GM12878 (cell line): ENCODE data around the gene PLET1. TPM values are rescaled to one million over a fixed set of nuclear protein-coding genes. Genes with fewer than 3 reads are reported as not detected.

Source experiments
- ATAC-seq: fragments of 200-7000 bp; cut with Tn5 transposase; 3 replicates; pipeline ENCODE4 v1.9.1; 2020; ENCODE audit warnings: mild to moderate bottlenecking, moderate library complexity
- BruUV-seq: library from RNA; stranded (reverse); fragments of 400-500 nt; replicated peaks from 2 replicates; lab custom pipeline; 2021; lab: Mats Ljungman, UMichigan
- CTCF ChIA-PET: fragments of 300-600 bp; sonication (Branson Sonifier 250); formaldehyde crosslinking; extraction: SDS; loops from one replicate; lab custom pipeline; 2021; ENCODE audit warnings: inconsistent platforms; lab: Yijun Ruan, JAX
- POLR2A ChIA-PET: fragments of 350-600 bp; formaldehyde crosslinking; extraction: SDS; loops from one replicate; lab custom pipeline; 2021; ENCODE audit warnings: inconsistent platforms; lab: Charles Lee
- RAD21 ChIA-PET: fragments of 300-600 bp; sonication (Branson Sonifier 250); formaldehyde crosslinking; loops from one replicate; lab custom pipeline; 2023; ENCODE audit warnings: antibody characterized with exemption; ENCODE audit not compliant: unreplicated experiment; lab: Charles Lee
- SMC1A ChIA-PET: fragments of 300-600 bp; sonication (Branson Sonifier 250); formaldehyde crosslinking; loops from one replicate; lab custom pipeline; 2023; ENCODE audit not compliant: unreplicated experiment, uncharacterized antibody; lab: Charles Lee
- DNase-seq: peaks from one replicate; pipeline ENCODE4 v3.0.0-alpha.2; 2011; ENCODE audit warnings: low read depth, low spot score
- FAIRE-seq: peaks from 3 replicates; lab custom pipeline; 2011; peaks lifted over from hg19 to GRCh38; lab: Jason Lieb, UNC
- H2AFZ ChIP-seq: 2 replicates; pipeline ENCODE4 v1.6.0; 2011; ENCODE audit warnings: low read depth, low read length, control low read depth; ENCODE audit not compliant: control insufficient read depth
- H3K27ac ChIP-seq: 2 replicates; pipeline ENCODE4 v1.5.1; 2011; ENCODE audit warnings: control low read depth; ENCODE audit not compliant: control insufficient read depth, insufficient read depth
- H3K27me3 ChIP-seq, 2 experiments: replicated peaks in 1 of 2; 2 replicates each; pipeline versions ENCODE4 v1.6.0 to v1.6.1; 2011; ENCODE audit warnings: low read length in 1 of 2; ENCODE audit not compliant: control insufficient read depth in 2 of 2, insufficient read depth in 2 of 2
- H3K36me3 ChIP-seq, 2 experiments: 2 replicates each; pipeline ENCODE4 v1.5.1; 2011; ENCODE audit warnings: low read length in 1 of 2; ENCODE audit not compliant: control insufficient read depth in 2 of 2, insufficient read depth in 2 of 2
- H3K4me1 ChIP-seq: 2 replicates; pipeline ENCODE4 v1.6.1; 2011; ENCODE audit warnings: mild to moderate bottlenecking, low read length, moderate library complexity, mixed read lengths; ENCODE audit not compliant: control insufficient read depth, insufficient read depth
- H3K4me2 ChIP-seq: 2 replicates; pipeline ENCODE4 v1.6.0; 2011; ENCODE audit warnings: control low read depth; ENCODE audit not compliant: control insufficient read depth, insufficient read depth
- H3K4me3 ChIP-seq: fragments of 200-600 bp; sonication (generic); 2 replicates; pipeline ENCODE4 v1.5.1; 2016
- H3K79me2 ChIP-seq: 2 replicates; pipeline ENCODE4 v1.6.0; 2011; ENCODE audit warnings: low read length; ENCODE audit not compliant: control insufficient read depth, insufficient read depth
- H3K9ac ChIP-seq: 2 replicates; pipeline ENCODE4 v1.8.0; 2011; ENCODE audit warnings: low read length, control low read depth, mixed read lengths; ENCODE audit not compliant: control insufficient read depth, insufficient read depth
- H3K9me3 ChIP-seq: replicated peaks from 3 replicates; pipeline ENCODE4 v1.5.1; 2011; ENCODE audit warnings: mild to moderate bottlenecking, low read length; ENCODE audit not compliant: control insufficient read depth, insufficient read depth
- H4K20me1 ChIP-seq: 2 replicates; pipeline ENCODE4 v1.6.0; 2011; ENCODE audit not compliant: control insufficient read depth, insufficient read depth
- ELK1 ChIP-seq: IDR thresholded peaks from 2 replicates; pipeline ENCODE4 v1.6.1; 2012; ENCODE audit warnings: low read depth, low read length, improper control_type of control experiment
- IRF4 ChIP-seq: IDR thresholded peaks from 2 replicates; pipeline ENCODE4 v1.6.1; 2011; ENCODE audit warnings: low read depth, low read length
- KLF5 ChIP-seq: fragments of 450-650 bp; IDR thresholded peaks from 2 replicates; pipeline ENCODE4 v1.6.1; 2014; ENCODE audit warnings: mild to moderate bottlenecking; ENCODE audit not compliant: partially characterized antibody
- LARP7 ChIP-seq: fragments of 450-650 bp; IDR thresholded peaks from 2 replicates; pipeline ENCODE4 v1.6.1; 2017; ENCODE audit warnings: mild to moderate bottlenecking
- MAX ChIP-seq: IDR thresholded peaks from 2 replicates; pipeline ENCODE4 v1.6.1; 2012; ENCODE audit warnings: low read depth, low read length, improper control_type of control experiment
- MEF2B ChIP-seq: fragments of 450-650 bp; IDR thresholded peaks from 2 replicates; pipeline ENCODE4 v1.6.1; 2018; ENCODE audit warnings: mild to moderate bottlenecking, moderate library complexity; ENCODE audit not compliant: partially characterized antibody, poor library complexity, severe bottlenecking
- SMARCA5 ChIP-seq: fragments of 450-650 bp; IDR thresholded peaks from 2 replicates; pipeline ENCODE4 v1.6.1; 2017; ENCODE audit warnings: mild to moderate bottlenecking
- SPI1 ChIP-seq: IDR thresholded peaks from 2 replicates; pipeline ENCODE4 v1.6.1; 2011; ENCODE audit warnings: low read depth, mild to moderate bottlenecking, low read length, moderate library complexity, borderline replicate concordance; ENCODE audit not compliant: insufficient read depth
- USF2 ChIP-seq: IDR thresholded peaks from 2 replicates; pipeline ENCODE4 v1.6.1; 2011; ENCODE audit warnings: low read depth, low read length, improper control_type of control experiment, borderline replicate concordance
- ZNF274 ChIP-seq: IDR thresholded peaks from one replicate; pipeline ENCODE4 v1.8.0; 2011; ENCODE audit not compliant: insufficient read length, insufficient read depth
- ZZZ3 ChIP-seq: IDR thresholded peaks from 2 replicates; pipeline ENCODE4 v1.6.1; 2011; ENCODE audit warnings: low read depth; ENCODE audit not compliant: control insufficient read depth, insufficient read length
- WGBS: methylation state at CpG from one replicate; pipeline ENCODE4 v1.1.6; 2016; ENCODE audit warnings: low lambda C conversion rate; ENCODE audit not compliant: insufficient replicate concordance, insufficient coverage; ENCODE audit errors: missing lambda C conversion rate; 5-methylcytosine and 5-hydroxymethylcytosine counted together
- in situ Hi-C: fragments of 300-500 bp; cut with MboI; formaldehyde crosslinking; loops from 9 replicates; pipeline ENCODE4 v1.14.3; 2018; ENCODE audit warnings: mixed read lengths
- intact Hi-C: fragments of 100-400 bp; cut with micrococcal nuclease; formaldehyde crosslinking; loops from one replicate; pipeline ENCODE4 v1.14.2; 2022; ENCODE audit not compliant: unreplicated experiment
- polyA plus RNA-seq, 11 experiments: library from polyadenylated mRNA; depleted of rRNA in 4 of 11; unstranded in 6 of 11; stranded (reverse) in 5 of 11; fragments of >200 nt; fragmentation: Nextera tagmentation in 4 of 11; fragmentation: Illumina TruSeq in 1 of 11; extraction: Ambion mirVana in 4 of 11; extraction: Trizol in 1 of 11; gene quantifications; 1 replicate in 1 of 11; 2 replicates in 10 of 11; pipeline versions ENCODE4 v1.2.1 to v1.2.3, GENCODE V29; 2011 to 2016; ENCODE audit warnings: inconsistent platforms in 2 of 11, missing spikeins in 2 of 11, low read depth in 1 of 11
- total RNA-seq, 4 experiments: library from RNA; depleted of rRNA in 3 of 4; stranded (reverse); fragments of >200 nt in 3 of 4; fragmentation: Illumina TruSeq in 1 of 4; extraction: Trizol in 1 of 4; gene quantifications; 2 replicates each; pipeline versions ENCODE4 v1.2.1 to v1.2.3, GENCODE V29; 2013 to 2021

PLET1 gene
- total and polyA plus RNA-seq, 10 of the 15 experiments (the other 5 are each of a cell fraction or from before 2014, with no cell fraction given) = not detected

DNA sequence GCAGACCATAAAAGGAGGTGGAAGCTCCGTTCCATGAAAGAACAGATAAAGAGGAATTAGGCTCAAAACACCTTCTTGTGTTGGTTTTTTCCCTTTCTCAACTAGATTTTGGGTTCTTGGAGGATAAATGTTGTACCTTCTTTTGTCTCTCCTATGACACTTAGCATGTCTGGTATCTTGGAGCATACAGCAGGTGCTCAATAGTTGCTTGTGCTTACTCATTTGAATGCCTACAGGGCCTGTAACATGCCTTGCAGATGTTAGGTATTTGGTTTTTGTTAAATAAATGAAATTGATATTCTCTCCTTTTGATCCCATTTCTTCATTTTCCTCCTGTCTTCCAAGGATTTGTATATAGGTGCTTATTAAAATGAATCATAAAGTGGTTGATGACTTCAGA lies 16.4 kb upstream of the PLET1 start:
- Histone ChIP-seq H3K27ac (no peak overlapping the region), H3K4me1 (no peaks in the 10 kb centered on the region), H3K36me3 (no peaks in the 10 kb centered on the region), H3K79me2 (no peaks in the 10 kb centered on the region), H2AFZ (no peak overlapping the region), H3K27me3 (no peaks in the 10 kb centered on the region), H3K4me2 (no peak overlapping the region), H3K4me3 (no peak overlapping the region), H3K9me3 (no peaks in the 10 kb centered on the region), H3K9ac (no peak overlapping the region), H4K20me1 (no peaks in the 10 kb centered on the region)
- in situ Hi-C loops = loop anchor here (5.0 to 10.0 kb wide), 2 partner anchors 55 to 342 kb away; partner anchors contain the start of gene DIXDC1
- POLR2A ChIA-PET = no interaction called here
- 40% methylated on average over 1 of the region's 1 CpG for WGBS
- BruUV-seq = no TSS peak
- CTCF ChIA-PET = interaction anchor here (0.6 to 8.3 kb wide), 3 partner anchors 163 to 509 kb away, joined by 3 to 121 read pairs (median 3); no protein-coding TSS in a partner anchor
- intact Hi-C loops = no loop called here
- no peak for FAIRE-seq
- DNase-seq = no peak
- SMC1A ChIA-PET = interaction anchor here (8.4 kb wide), 1 partner anchor 55 kb away, joined by 161 read pairs; the partner anchor contains the start of gene PTS
- TF ChIP-seq IRF4 (no peak), LARP7 (no peak), MAX (no peak), SMARCA5 (no peak)
- RAD21 ChIA-PET = no interaction called here
- ATAC-seq = no peak

- CTCF ChIA-PET = interaction anchor here (0.7 to 2.5 kb wide), 4 partner anchors 53 to 164 kb away, joined by 3 to 14 read pairs (median 4); no protein-coding TSS in a partner anchor
- no peak for DNase-seq
- Histone ChIP-seq H3K9ac (no peak overlapping the region), H3K27me3 (no peaks in the 10 kb centered on the region), H3K27ac (no peak overlapping the region), H3K9me3 (no peaks in the 10 kb centered on the region), H3K4me1 (no peaks in the 10 kb centered on the region), H2AFZ (no peak overlapping the region), H4K20me1 (no peaks in the 10 kb centered on the region), H3K4me3 (no peak overlapping the region), H3K79me2 (no peaks in the 10 kb centered on the region), H3K4me2 (no peak overlapping the region), H3K36me3 (no peaks in the 10 kb centered on the region)
- intact Hi-C loops = no loop called here
- BruUV-seq = no TSS peak
- SMC1A ChIA-PET = interaction anchor here (0.9 to 1.5 kb wide), 3 partner anchors 9 to 51 kb away, joined by 4 to 5 read pairs (median 4); no protein-coding TSS in a partner anchor
- in situ Hi-C loops = loop anchor here (10.0 kb wide), 1 partner anchor 339 kb away; the partner anchor contains the start of gene DIXDC1
- no peak for FAIRE-seq
- POLR2A ChIA-PET = interaction anchor here (0.7 to 1.5 kb wide), 2 partner anchors 42 to 48 kb away, joined by 4 to 8 read pairs; partner anchors contain the start of gene PTS
- WGBS = 67% methylated on average over 7 of the region's 7 CpGs
- ATAC-seq = no peak
- RAD21 ChIA-PET = interaction anchor here (0.5 kb wide), 1 partner anchor 343 kb away, joined by 3 read pairs; no protein-coding TSS in a partner anchor
- TF ChIP-seq USF2 (no peak), ELK1 (no peak), SPI1 (no peak), ZNF274 (no peak), MEF2B (no peak), ZZZ3 (no peak), KLF5 (no peak)
Observed at GRCh38 chr11:112274007-112274783, 13.5 kb upstream of the PLET1 start.
